GM12878 (cell line): Measurements from ENCODE around the gene COIL.

ENCODE experiments used
- CEBPB ChIP-seq, 2 experiments: fragments of 150-350 bp in 1 of 2; IDR thresholded peaks; 2 replicates each; pipeline ENCODE4 v1.6.1; 2012 to 2014; ENCODE audit warnings: low read depth in 2 of 2, low read length in 2 of 2, borderline replicate concordance in 1 of 2, inconsistent platforms in 1 of 2
- CTCF ChIP-seq, 3 experiments: IDR thresholded peaks in 2 of 3; conservative IDR thresholded peaks in 1 of 3; 2 replicates each; pipeline ENCODE4 v1.5.1; 2011; ENCODE audit warnings: low read depth in 3 of 3, low read length in 3 of 3, mild to moderate bottlenecking in 3 of 3, control low read depth in 2 of 3, moderate library complexity in 2 of 3, inconsistent platforms in 1 of 3, mixed read lengths in 1 of 3; ENCODE audit not compliant: control insufficient read depth in 2 of 3, insufficient read depth in 1 of 3; ENCODE audit errors: extremely low read depth in 1 of 3
- DPF2 ChIP-seq: fragments of 450-650 bp; IDR thresholded peaks from 2 replicates; pipeline ENCODE4 v1.6.1; 2017; ENCODE audit warnings: mild to moderate bottlenecking
- E2F4 ChIP-seq: IDR thresholded peaks from 2 replicates; pipeline ENCODE4 v1.6.1; 2012; ENCODE audit warnings: low read depth, low read length, improper control_type of control experiment
- EED ChIP-seq: sonication (generic); IDR thresholded peaks from 2 replicates; pipeline ENCODE4 v1.6.1; 2016; ENCODE audit warnings: antibody characterized with exemption, low read depth
- ESRRA ChIP-seq: IDR thresholded peaks from 2 replicates; pipeline ENCODE4 v1.6.1; 2012; ENCODE audit warnings: mild to moderate bottlenecking, low read length, improper control_type of control experiment
- FOXK2 ChIP-seq: fragments of 450-650 bp; IDR thresholded peaks from 2 replicates; pipeline ENCODE4 v1.6.1; 2017; ENCODE audit warnings: mild to moderate bottlenecking, moderate library complexity
- MAX ChIP-seq: IDR thresholded peaks from 2 replicates; pipeline ENCODE4 v1.6.1; 2012; ENCODE audit warnings: low read depth, low read length, improper control_type of control experiment
- NBN ChIP-seq: fragments of 450-650 bp; IDR thresholded peaks from 2 replicates; pipeline ENCODE4 v1.6.1; 2016
- NKRF ChIP-seq: fragments of 450-650 bp; conservative IDR thresholded peaks from 2 replicates; pipeline ENCODE4 v1.6.1; 2017; ENCODE audit warnings: mild to moderate bottlenecking, moderate library complexity
- NR2F1 ChIP-seq: fragments of 450-650 bp; conservative IDR thresholded peaks from 2 replicates; pipeline ENCODE4 v1.6.1; 2017; ENCODE audit warnings: mild to moderate bottlenecking
- SPI1 ChIP-seq: IDR thresholded peaks from 2 replicates; pipeline ENCODE4 v1.6.1; 2011; ENCODE audit warnings: low read depth, mild to moderate bottlenecking, low read length, moderate library complexity, borderline replicate concordance; ENCODE audit not compliant: insufficient read depth
- ZBTB33 ChIP-seq: fragments of 450-650 bp; IDR thresholded peaks from 2 replicates; pipeline ENCODE4 v1.6.1; 2017; ENCODE audit warnings: mild to moderate bottlenecking

GRCh38 chr17:56896968-56897359 lies 63.9 kb downstream of the COIL start:
- TF ChIP-seq E2F4, result no peak
- no peak for TF ChIP-seq DPF2
- TF ChIP-seq NKRF, result no peak
- TF ChIP-seq CTCF (IDR thresholded peaks at IDR 0.05 in 2 of 3, conservative IDR thresholded peaks at IDR 0.05 in 1 of 3; ENCODE audit: control insufficient read depth in 2 of 3, extremely low read depth in 1 of 3, insufficient read depth in 1 of 3, low read depth in 3 of 3, low read length in 3 of 3), result no peak
- TF ChIP-seq ESRRA, result no peak
- TF ChIP-seq SPI1, result no peak
- no peak for TF ChIP-seq NBN
- TF ChIP-seq NR2F1, result no peak
- TF ChIP-seq EED, result no peak
- TF ChIP-seq FOXK2, result no peak
- no peak for TF ChIP-seq MAX
- no peak for TF ChIP-seq CEBPB (IDR thresholded peaks at IDR 0.05; ENCODE audit: borderline replicate concordance in 1 of 2, low read depth in 2 of 2, low read length in 2 of 2)
- no peak for TF ChIP-seq ZBTB33
